ENCODE results near the gene SPEG. TPM values are rescaled to one million over a fixed set of nuclear protein-coding genes. Genes with fewer than 3 reads are reported as not detected.

SPEG gene
- total and polyA plus RNA-seq, 7 donors = 6.0 to 321 (median 123) TPM

DNA sequence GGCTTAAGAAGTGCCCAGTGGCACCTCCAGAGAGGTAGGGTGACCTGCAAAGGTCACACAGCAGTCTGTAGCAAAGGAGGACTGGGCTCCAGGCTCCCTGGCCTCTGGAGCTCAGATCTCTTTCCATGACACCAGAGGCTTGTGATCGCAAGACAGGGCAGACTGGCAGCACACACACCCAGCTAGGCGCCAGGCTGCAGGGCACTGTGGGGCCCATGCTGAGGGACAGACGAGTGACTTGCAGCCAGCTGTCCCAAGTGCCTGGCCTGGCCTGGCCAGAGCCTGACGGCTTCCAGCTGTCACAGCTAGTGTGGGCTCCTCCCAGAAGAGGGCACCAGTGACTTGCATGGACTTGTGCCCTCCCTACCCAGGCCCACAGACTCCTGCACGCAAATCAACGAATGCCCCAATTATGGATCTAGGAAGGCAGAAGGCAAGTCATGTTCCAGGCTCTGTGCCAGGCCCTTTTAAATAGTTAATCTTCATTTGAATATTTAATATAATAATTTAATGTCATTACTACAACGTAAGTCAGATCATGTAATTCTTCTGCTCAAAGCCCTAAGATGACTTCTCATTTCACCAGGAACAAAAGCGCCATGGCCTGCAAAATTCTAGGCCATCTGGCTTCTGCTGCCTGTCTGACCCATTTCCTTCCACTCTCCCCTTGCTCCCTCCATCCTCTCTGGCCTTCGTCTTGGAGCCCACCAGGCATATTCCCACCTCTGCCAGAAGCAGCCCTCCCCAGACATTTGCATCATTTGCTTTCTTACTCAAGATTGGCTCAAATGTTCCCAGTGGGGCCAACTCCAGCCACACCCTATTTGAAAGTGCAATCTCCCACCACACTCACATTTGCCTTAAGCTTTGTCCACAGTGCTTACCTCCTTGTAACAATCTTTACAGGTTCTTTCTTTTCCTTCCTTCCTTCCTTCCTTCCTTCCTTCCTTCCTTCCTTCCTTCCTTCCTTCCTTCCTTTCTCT is 3.7 kb upstream of the SPEG start:
- peaks cover 0 to 39% (median 35%) of the 10 kb centered on the region in 4 donors for H3K4me1 ChIP-seq

DNA sequence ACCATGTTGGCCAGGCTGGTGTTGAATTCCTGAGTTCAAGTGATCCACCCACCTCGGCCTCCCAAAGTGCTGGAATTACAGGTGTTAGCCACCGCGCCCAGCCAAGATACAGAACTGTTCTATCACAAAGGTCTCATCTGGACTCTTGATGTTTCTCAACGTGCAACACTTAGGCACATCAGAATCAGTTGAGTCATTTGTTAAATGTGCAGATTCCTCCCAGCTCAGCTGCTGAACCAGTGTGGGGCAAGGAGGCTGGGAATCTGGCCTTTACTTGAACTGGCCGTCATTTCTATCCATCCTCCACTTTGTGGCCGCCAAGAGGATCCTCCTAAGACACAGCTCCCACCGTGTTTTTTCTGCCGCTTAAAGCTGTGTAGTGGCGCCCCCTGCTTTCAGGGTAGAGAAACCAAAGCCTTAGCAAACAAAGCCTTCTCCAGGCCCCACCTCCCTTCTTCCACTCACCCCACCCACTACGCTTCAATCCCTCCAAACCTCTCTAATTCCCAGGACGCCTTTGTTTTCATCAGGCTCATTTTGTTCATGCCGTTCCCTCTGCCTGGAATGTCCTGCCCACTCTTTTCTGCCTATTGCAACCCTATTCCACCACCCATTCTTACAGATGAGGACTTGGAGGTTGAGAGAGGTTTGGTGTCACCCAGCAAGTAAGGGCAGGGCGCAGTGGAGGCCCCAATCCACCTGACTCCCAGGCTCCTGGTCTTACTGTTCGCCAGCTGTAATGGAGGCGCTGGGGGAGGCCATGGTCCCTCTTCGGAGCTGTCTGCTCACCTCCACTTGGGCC is 776 bp upstream of the SPEG start:
- Histone ChIP-seq H3K4me3 (peak overlapping the region; percentile 19 to 53 (median 46)), H3K36me3 (no peaks in the 10 kb centered on the region), H3K27ac (peak overlapping the region; percentile 96 to 99 (median 99)), H3K27me3 (peaks cover 0 to 13% (median 9%) of the 10 kb centered on the region in 3 donors), H3K4me1 (peaks cover 0 to 65% (median 63%) of the 10 kb centered on the region in 4 donors), H3K9me3 (no peaks in the 10 kb centered on the region)
- 69 to 74% methylated on average over 16 of the region's 16 CpGs for WGBS, 2 donors
- TF ChIP-seq POLR2AphosphoS5 (IDR thresholded peaks at IDR 0.05) = peak; percentile 81 to 86 (median 84)
- peak in 1 of 2 donors; percentile 49 for TF ChIP-seq POLR2A (IDR thresholded peaks at IDR 0.05)
- peak; percentile 30 to 94 (median 74) for TF ChIP-seq EP300 (IDR thresholded peaks at IDR 0.05)
- TF ChIP-seq, protein P1, sequence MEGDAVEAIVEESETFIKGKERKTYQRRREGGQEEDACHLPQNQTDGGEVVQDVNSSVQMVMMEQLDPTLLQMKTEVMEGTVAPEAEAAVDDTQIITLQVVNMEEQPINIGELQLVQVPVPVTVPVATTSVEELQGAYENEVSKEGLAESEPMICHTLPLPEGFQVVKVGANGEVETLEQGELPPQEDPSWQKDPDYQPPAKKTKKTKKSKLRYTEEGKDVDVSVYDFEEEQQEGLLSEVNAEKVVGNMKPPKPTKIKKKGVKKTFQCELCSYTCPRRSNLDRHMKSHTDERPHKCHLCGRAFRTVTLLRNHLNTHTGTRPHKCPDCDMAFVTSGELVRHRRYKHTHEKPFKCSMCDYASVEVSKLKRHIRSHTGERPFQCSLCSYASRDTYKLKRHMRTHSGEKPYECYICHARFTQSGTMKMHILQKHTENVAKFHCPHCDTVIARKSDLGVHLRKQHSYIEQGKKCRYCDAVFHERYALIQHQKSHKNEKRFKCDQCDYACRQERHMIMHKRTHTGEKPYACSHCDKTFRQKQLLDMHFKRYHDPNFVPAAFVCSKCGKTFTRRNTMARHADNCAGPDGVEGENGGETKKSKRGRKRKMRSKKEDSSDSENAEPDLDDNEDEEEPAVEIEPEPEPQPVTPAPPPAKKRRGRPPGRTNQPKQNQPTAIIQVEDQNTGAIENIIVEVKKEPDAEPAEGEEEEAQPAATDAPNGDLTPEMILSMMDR (IDR thresholded peaks at IDR 0.05) = peak; percentile 63 to 87 (median 80)
- intact Hi-C loops (cut with DNase I) = loop anchor here (1.0 kb wide), 1 partner anchor 28 kb away; no protein-coding TSS in a partner anchor
- DNase-seq = peak; percentile 94

More for the DNA sequence above, 3.7 kb upstream of the SPEG start:
- Histone ChIP-seq H3K9me3 (no peaks in the 10 kb centered on the region), H3K36me3 (peaks cover 5 to 10% (median 7%) of the 10 kb centered on the region in 4 donors), H3K27ac (peak overlapping the region; percentile 96 to 99 (median 99)), H3K4me3 (no peak overlapping the region), H3K27me3 (peaks cover 0 to 13% (median 9%) of the 10 kb centered on the region in 3 donors)
- intact Hi-C loops (cut with DNase I) = no loop called here
- TF ChIP-seq POLR2AphosphoS5 (IDR thresholded peaks at IDR 0.05) (peak; percentile 42 to 96 (median 74)), POLR2A (IDR thresholded peaks at IDR 0.05) (no peak), EP300 (IDR thresholded peaks at IDR 0.05) (no peak)
- TF ChIP-seq, protein P1 (IDR thresholded peaks at IDR 0.05) = no peak
- WGBS, 2 donors = 50 to 63% methylated on average over 9 of the region's 9 CpGs
- DNase-seq = peak; percentile 82

GRCh38 chr2:219434468-219434717 is 250 bp upstream of the SPEG start:
- no peak for DNase-seq
- no peaks in the 10 kb centered on the region for H3K36me3 ChIP-seq
- H3K4me1 ChIP-seq = peaks cover 0 to 71% (median 66%) of the 10 kb centered on the region in 4 donors
- peak overlapping the region; percentile 19 to 53 (median 46) for H3K4me3 ChIP-seq
- H3K9me3 ChIP-seq = no peaks in the 10 kb centered on the region
- H3K27me3 ChIP-seq = peaks cover 0 to 13% (median 9%) of the 10 kb centered on the region in 3 donors
- intact Hi-C loops (cut with DNase I) = no loop called here
- peak in 1 of 2 donors; percentile 0 for TF ChIP-seq POLR2A (IDR thresholded peaks at IDR 0.05)
- no peak for TF ChIP-seq POLR2AphosphoS5 (IDR thresholded peaks at IDR 0.05)
- TF ChIP-seq EP300 (IDR thresholded peaks at IDR 0.05) = no peak
- TF ChIP-seq, protein P1 (IDR thresholded peaks at IDR 0.05) = no peak
- WGBS, 2 donors = 35 to 60% methylated on average over 9 of the region's 9 CpGs
- peak overlapping the region; percentile 96 to 99 (median 99) for H3K27ac ChIP-seq

DNA sequence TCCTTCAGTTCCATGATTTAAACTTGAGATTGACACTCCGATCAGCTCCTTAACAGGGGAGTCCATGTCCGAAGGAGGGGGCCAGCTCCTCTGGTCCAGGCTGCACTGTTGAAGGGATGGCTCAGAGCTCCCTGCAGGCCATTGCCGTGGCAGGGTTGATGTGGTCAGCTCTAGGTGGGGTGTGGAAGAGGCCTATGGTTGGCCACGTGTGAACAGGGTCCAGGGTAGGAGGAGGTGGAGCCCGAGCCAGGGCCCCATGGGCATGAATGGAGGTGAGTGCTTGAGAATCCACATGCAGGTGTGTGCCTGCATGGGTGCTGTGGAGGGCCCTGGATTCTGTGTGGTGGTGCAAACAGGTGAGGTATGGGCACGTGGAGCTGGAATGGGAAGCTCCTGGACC is 1.1 kb downstream of the SPEG start:
- H3K4me3 ChIP-seq = peak overlapping the region; percentile 19 to 53 (median 46)
- H3K36me3 ChIP-seq = no peaks in the 10 kb centered on the region
- H3K27ac ChIP-seq = peak overlapping the region; percentile 96 to 99 (median 99)
- no peaks in the 10 kb centered on the region for H3K9me3 ChIP-seq
- intact Hi-C loops (cut with DNase I) = no loop called here
- peaks cover 0 to 13% (median 9%) of the 10 kb centered on the region in 3 donors for H3K27me3 ChIP-seq
- WGBS, 2 donors = 88 to 90% methylated on average over 6 of the region's 6 CpGs
- peaks cover 0 to 73% (median 69%) of the 10 kb centered on the region in 4 donors for H3K4me1 ChIP-seq
- DNase-seq = no peak
- no peak for TF ChIP-seq EP300 (IDR thresholded peaks at IDR 0.05)
- TF ChIP-seq POLR2A (IDR thresholded peaks at IDR 0.05) = no peak
- TF ChIP-seq, protein P1 (IDR thresholded peaks at IDR 0.05) = no peak
- no peak for TF ChIP-seq POLR2AphosphoS5 (IDR thresholded peaks at IDR 0.05)

Data from sigmoid colon (tissue), 7 donors.